ENCODE measurements around the gene IFI44. TPM values are rescaled to one million over a fixed set of nuclear protein-coding genes. Genes with fewer than 3 reads are reported as not detected.

IFI44 gene
- total and polyA plus RNA-seq, 9 of the 15 experiments (the other 6 are each of a cell fraction or from before 2014, with no cell fraction given) = 0.11 TPM; not detected in 8

GRCh38 chr1:78668427-78668826 is 18.8 kb downstream of the IFI44 start:
- H3K4me3 ChIP-seq = no peak overlapping the region
- intact Hi-C loops (cut with micrococcal nuclease) = no loop called here
- in situ Hi-C loops (cut with MboI) = loop anchor here (25.0 kb wide), 1 partner anchor 531 kb away; no protein-coding TSS in a partner anchor

GRCh38 chr1:78672428-78672827 is 22.8 kb downstream of the IFI44 start:
- no peaks in the 10 kb centered on the region for H3K79me2 ChIP-seq (ENCODE audit: control insufficient read depth, insufficient read depth, low read length)
- CTCF ChIA-PET (ENCODE audit: low intra/inter-chr PET ratio) = no interaction called here
- H3K27ac ChIP-seq (ENCODE audit: extremely low read depth, low read depth, low read length) = no peak overlapping the region
- H3K9ac ChIP-seq (ENCODE audit: insufficient read depth in 1 of 2, low read depth in 2 of 2, low read length in 2 of 2) = no peak overlapping the region
- H3K9me1 ChIP-seq (ENCODE audit: control insufficient read depth, insufficient read depth, low read length) = no peaks in the 10 kb centered on the region
- WGBS (ENCODE audit: insufficient coverage, low coverage, missing lambda C conversion rate) = 0% methylated on average over 1 of the region's 1 CpG
- DNase-seq (ENCODE audit: extremely low read depth in 1 of 4, low spot score in 3 of 4) (no peak), ATAC-seq (no peak), FAIRE-seq (no peak)
- H3K36me3 ChIP-seq (ENCODE audit: control insufficient read depth, insufficient read depth, low read length) = no peaks in the 10 kb centered on the region
- intact Hi-C loops (cut with micrococcal nuclease) = no loop called here
- no peak for TF ChIP-seq E2F5 (CRISPR knock-in tag; IDR thresholded peaks at IDR 0.05)
- TF ChIP-seq CBX8 (IDR thresholded peaks at IDR 0.05; ENCODE audit: borderline replicate concordance, extremely low read depth, low read depth, low read length, poor library complexity, severe bottlenecking) = no peak
- TF ChIP-seq SREBF1 (IDR thresholded peaks at IDR 0.05; ENCODE audit: borderline replicate concordance, low read depth, low read length) = no peak
- TF ChIP-seq POLR2G (IDR thresholded peaks at IDR 0.05; ENCODE audit: low read depth, low read length) = no peak
- TF ChIP-seq TSC22D4 (tag; IDR thresholded peaks at IDR 0.05) = no peak
- BruUV-seq (replicated peaks) = no TSS peak
- no peak overlapping the region for H2AFZ ChIP-seq (ENCODE audit: low read depth, low read length)
- no peak overlapping the region for H3K4me2 ChIP-seq (ENCODE audit: insufficient read depth, low read length)
- no peak overlapping the region for H3K4me3 ChIP-seq
- no peaks in the 10 kb centered on the region for H4K20me1 ChIP-seq (replicated peaks; ENCODE audit: control insufficient read depth, insufficient read depth, low read length)
- H3K4me1 ChIP-seq (replicated peaks in 1 of 2; ENCODE audit: control insufficient read depth in 2 of 2, insufficient read depth in 2 of 2, low read length in 2 of 2) = no peaks in the 10 kb centered on the region
- no peaks in the 10 kb centered on the region for H3K27me3 ChIP-seq (ENCODE audit: control insufficient read depth in 2 of 2, insufficient read depth in 2 of 2, low read length in 2 of 2)
- H3K9me3 ChIP-seq (replicated peaks; ENCODE audit: control insufficient read depth, insufficient read depth, low read depth, low read length) = no peaks in the 10 kb centered on the region
- in situ Hi-C loops (cut with MboI) = loop anchor here (25.0 kb wide), 1 partner anchor 535 kb away; no protein-coding TSS in a partner anchor
- POLR2A ChIA-PET = no interaction called here

More at GRCh38 chr1:78668427-78668826, 18.8 kb downstream of the IFI44 start:
- no peak for FAIRE-seq
- CTCF ChIA-PET (ENCODE audit: low intra/inter-chr PET ratio) = no interaction called here
- no peaks in the 10 kb centered on the region for H3K27me3 ChIP-seq (ENCODE audit: control insufficient read depth in 2 of 2, insufficient read depth in 2 of 2, low read length in 2 of 2)
- no TSS peak for BruUV-seq (replicated peaks)
- no peak overlapping the region for H3K27ac ChIP-seq (ENCODE audit: extremely low read depth, low read depth, low read length)
- DNase-seq (ENCODE audit: extremely low read depth in 1 of 4, low spot score in 3 of 4) = no peak
- no peaks in the 10 kb centered on the region for H3K4me1 ChIP-seq (replicated peaks in 1 of 2; ENCODE audit: control insufficient read depth in 2 of 2, insufficient read depth in 2 of 2, low read length in 2 of 2)
- no peak overlapping the region for H2AFZ ChIP-seq (ENCODE audit: low read depth, low read length)
- no peaks in the 10 kb centered on the region for H3K9me3 ChIP-seq (replicated peaks; ENCODE audit: control insufficient read depth, insufficient read depth, low read depth, low read length)
- H3K36me3 ChIP-seq (ENCODE audit: control insufficient read depth, insufficient read depth, low read length) = no peaks in the 10 kb centered on the region
- H3K9me1 ChIP-seq (ENCODE audit: control insufficient read depth, insufficient read depth, low read length) = no peaks in the 10 kb centered on the region
- no peak for ATAC-seq
- TF ChIP-seq RBM15 (IDR thresholded peaks at IDR 0.05; ENCODE audit: insufficient read depth, low read length) = no peak
- no peak for TF ChIP-seq HMG20A (CRISPR knock-in tag; conservative IDR thresholded peaks at IDR 0.05)
- no peak for TF ChIP-seq NFIC (IDR thresholded peaks at IDR 0.05)
- TF ChIP-seq ZBTB26 (CRISPR knock-in tag; IDR thresholded peaks at IDR 0.05) = no peak
- TF ChIP-seq TEAD4 (IDR thresholded peaks at IDR 0.05; ENCODE audit: low read length) = no peak
- TF ChIP-seq TEAD4 (CRISPR knock-in tag; IDR thresholded peaks at IDR 0.05; ENCODE audit: borderline replicate concordance) = no peak
- no peak for TF ChIP-seq MAZ (CRISPR knock-in tag; conservative IDR thresholded peaks at IDR 0.05 in 1 of 2, IDR thresholded peaks at IDR 0.05 in 1 of 2)
- H3K79me2 ChIP-seq (ENCODE audit: control insufficient read depth, insufficient read depth, low read length) = no peaks in the 10 kb centered on the region
- H3K4me2 ChIP-seq (ENCODE audit: insufficient read depth, low read length) = no peak overlapping the region
- H4K20me1 ChIP-seq (replicated peaks; ENCODE audit: control insufficient read depth, insufficient read depth, low read length) = no peaks in the 10 kb centered on the region
- no peak overlapping the region for H3K9ac ChIP-seq (ENCODE audit: insufficient read depth in 1 of 2, low read depth in 2 of 2, low read length in 2 of 2)
- POLR2A ChIA-PET = no interaction called here

Measured in K562 (cell line).